HepG2 (cell line): Measurements from ENCODE around the gene CTNNBL1. TPM values are rescaled to one million over a fixed set of nuclear protein-coding genes. Genes with fewer than 3 reads are reported as not detected.

ENCODE experiments used
- ATAC-seq: fragments of 200-7000 bp; cut with Tn5 transposase; 3 replicates; pipeline ENCODE4 v1.9.1; 2020; ENCODE audit warnings: mild to moderate bottlenecking, moderate library complexity
- BruUV-seq: library from RNA; stranded (reverse); fragments of 400-500 nt; replicated peaks from 2 replicates; lab custom pipeline; 2021; lab: Mats Ljungman, UMichigan
- CTCF ChIA-PET: fragments of 300-600 bp; formaldehyde crosslinking; extraction: SDS; loops from one replicate; lab custom pipeline; 2021; ENCODE audit warnings: low total read pairs, inconsistent platforms, low intra/inter-chr PET ratio; lab: Yijun Ruan, JAX
- POLR2A ChIA-PET: fragments of 350-600 bp; sonication (Branson Sonifier 250); formaldehyde crosslinking; loops from one replicate; lab custom pipeline; 2020; ENCODE audit warnings: antibody characterized with exemption, inconsistent platforms; lab: Yijun Ruan, JAX
- DNase-seq: peaks from one replicate; pipeline ENCODE4 v3.0.0-alpha.2; 2015; ENCODE audit warnings: low spot score
- FAIRE-seq: peaks from 3 replicates; lab custom pipeline; 2011; peaks lifted over from hg19 to GRCh38; lab: Jason Lieb, UNC
- H2AFZ ChIP-seq: one replicate; pipeline ENCODE4 v1.6.1; 2011; ENCODE audit warnings: low read length, inconsistent platforms
- H3K27ac ChIP-seq: fragments of 300-600 bp; 3 replicates; pipeline ENCODE4 v1.8.0; 2011; ENCODE audit warnings: mixed run types, mild to moderate bottlenecking, mixed read lengths, low read length, inconsistent platforms; ENCODE audit not compliant: insufficient read depth; ENCODE audit errors: extremely low read length
- H3K27me3 ChIP-seq, 2 experiments: fragments of 200-600 bp in 1 of 2; 2 replicates in 1 of 2; 3 replicates in 1 of 2; pipeline versions ENCODE4 v1.6.0 to v1.8.0; 2011; ENCODE audit warnings: low read length in 2 of 2, mild to moderate bottlenecking in 2 of 2, moderate library complexity in 2 of 2, inconsistent platforms in 1 of 2; ENCODE audit not compliant: insufficient read depth in 2 of 2, control insufficient read depth in 1 of 2
- H3K36me3 ChIP-seq, 2 experiments: fragments of 200-600 bp in 1 of 2; replicated peaks in 1 of 2; 2 replicates in 1 of 2; 3 replicates in 1 of 2; pipeline versions ENCODE4 v1.5.1 to v1.8.0; 2011; ENCODE audit warnings: low read length in 2 of 2, inconsistent platforms in 1 of 2; ENCODE audit not compliant: insufficient read depth in 2 of 2, control insufficient read depth in 1 of 2
- H3K4me1 ChIP-seq: 2 replicates; pipeline ENCODE4 v1.5.1; 2012; ENCODE audit warnings: low read length, inconsistent platforms; ENCODE audit not compliant: insufficient read depth
- H3K4me2 ChIP-seq: 2 replicates; pipeline ENCODE4 v1.6.0; 2011; ENCODE audit warnings: low read depth, low read length, inconsistent platforms
- H3K4me3 ChIP-seq, 3 experiments: fragments of 200-600 bp in 1 of 3; sonication (generic), shearing (Covaris generic) in 1 of 3; replicated peaks in 1 of 3; 2 replicates each; pipeline ENCODE4 v1.5.1; 2011 to 2016; ENCODE audit warnings: low read length in 3 of 3, inconsistent platforms in 2 of 3, low read depth in 2 of 3, mild to moderate bottlenecking in 2 of 3, control low read depth in 1 of 3, mixed read lengths in 1 of 3; ENCODE audit not compliant: insufficient read depth in 1 of 3
- H3K79me2 ChIP-seq: one replicate; pipeline ENCODE4 v1.6.1; 2011; ENCODE audit warnings: low read length, inconsistent platforms; ENCODE audit not compliant: insufficient read depth
- H3K9ac ChIP-seq: 2 replicates; pipeline ENCODE4 v1.6.0; 2011; ENCODE audit warnings: mild to moderate bottlenecking, low read depth, low read length, inconsistent platforms; ENCODE audit not compliant: insufficient read depth
- H3K9me3 ChIP-seq: 2 replicates; pipeline ENCODE4 v1.5.1; 2012; ENCODE audit warnings: mild to moderate bottlenecking, low read length
- H4K20me1 ChIP-seq: 2 replicates; pipeline ENCODE4 v1.6.0; 2011; ENCODE audit warnings: inconsistent platforms, mild to moderate bottlenecking, low read length, moderate library complexity; ENCODE audit not compliant: insufficient read depth
- ELF3 ChIP-seq: IDR thresholded peaks from 2 replicates; pipeline ENCODE4 v1.6.1; 2016; ENCODE audit warnings: missing genetic modification reagents, missing compliant biosample characterization
- ETV6 ChIP-seq: sonication (generic); formaldehyde crosslinking; conservative IDR thresholded peaks from 2 replicates; pipeline ENCODE4 v1.4.0; 2020; ENCODE audit warnings: missing genetic modification reagents
- IRX3 ChIP-seq: sonication (generic); formaldehyde crosslinking; IDR thresholded peaks from 2 replicates; pipeline ENCODE4 v1.8.1; 2023; ENCODE audit warnings: mild to moderate bottlenecking, low read depth, missing genetic modification reagents, borderline replicate concordance
- MAZ ChIP-seq, 2 experiments: sonication (generic) in 1 of 2; formaldehyde crosslinking in 1 of 2; IDR thresholded peaks; 2 replicates each; pipeline versions ENCODE4 v1.5.0 to v1.6.1; 2012 to 2020; ENCODE audit warnings: low read depth in 2 of 2, mild to moderate bottlenecking in 2 of 2, borderline replicate concordance in 1 of 2, improper control_type of control experiment in 1 of 2, low read length in 1 of 2, missing genetic modification reagents in 1 of 2, moderate library complexity in 1 of 2
- RARG ChIP-seq: sonication (generic); formaldehyde crosslinking; IDR thresholded peaks from 2 replicates; pipeline ENCODE4 v1.4.0; 2020; ENCODE audit warnings: low read depth, mild to moderate bottlenecking, missing genetic modification reagents
- SMARCE1 ChIP-seq: fragments of 450-650 bp; IDR thresholded peaks from 2 replicates; pipeline ENCODE4 v1.6.1; 2017; ENCODE audit warnings: borderline replicate concordance
- ZNF232 ChIP-seq: sonication (generic); formaldehyde crosslinking; IDR thresholded peaks from 2 replicates; pipeline ENCODE4 v1.4.0; 2020; ENCODE audit warnings: missing genetic modification reagents, borderline replicate concordance
- ZNF296 ChIP-seq: sonication (generic); formaldehyde crosslinking; conservative IDR thresholded peaks from 2 replicates; pipeline ENCODE4 v1.5.0; 2020; ENCODE audit warnings: mild to moderate bottlenecking, missing genetic modification reagents
- ZNF335 ChIP-seq: sonication (generic); formaldehyde crosslinking; IDR thresholded peaks from 2 replicates; pipeline ENCODE4 v1.4.0; 2020; ENCODE audit warnings: missing genetic modification reagents
- ZNF816 ChIP-seq: sonication (generic); formaldehyde crosslinking; IDR thresholded peaks from 2 replicates; pipeline ENCODE4 v1.8.0; 2022; ENCODE audit warnings: missing genetic modification reagents, mild to moderate bottlenecking, borderline replicate concordance
- WGBS: methylation state at CpG from one replicate; pipeline ENCODE4 v1.1.6; 2017; ENCODE audit warnings: low lambda C conversion rate; 5-methylcytosine and 5-hydroxymethylcytosine counted together
- in situ Hi-C: cut with HindIII; loops from 2 replicates; pipeline ENCODE4 v1.10.0; 2017; ENCODE audit warnings: low pct_unique_long_range_greater_than_20kb; ENCODE audit not compliant: extremely low pct_ligation_motif_present
- intact Hi-C: fragments of 100-400 bp; cut with micrococcal nuclease; formaldehyde crosslinking; loops from one replicate; pipeline ENCODE4 v1.10.0; 2022; ENCODE audit not compliant: unreplicated experiment
- polyA plus RNA-seq, 8 experiments: library from polyadenylated mRNA; depleted of rRNA in 3 of 8; stranded (reverse) in 7 of 8; unstranded in 1 of 8; fragments of >200 nt; fragmentation: Illumina TruSeq in 4 of 8; extraction: Trizol in 4 of 8; gene quantifications; 2 replicates each; pipeline versions ENCODE4 v1.2.1 to v1.2.3, GENCODE V29; 2011 to 2016; ENCODE audit warnings: low read depth in 4 of 8, missing spikeins in 1 of 8, mixed read lengths in 1 of 8; ENCODE audit not compliant: insufficient read depth in 1 of 8
- total RNA-seq, 5 experiments: library from RNA; depleted of rRNA; stranded (reverse); fragments of >200 nt; fragmentation: Illumina TruSeq; extraction: Trizol; gene quantifications; 2 replicates each; pipeline ENCODE4 v1.2.3, GENCODE V29; 2016; ENCODE audit warnings: low read depth in 1 of 5
- TF ChIP-seq, protein P1 (sequence below): sonication (generic); formaldehyde crosslinking; IDR thresholded peaks from 2 replicates; pipeline ENCODE4 v1.8.1; 2023; ENCODE audit warnings: mild to moderate bottlenecking, missing genetic modification reagents
- TF ChIP-seq, protein P2 (sequence below): sonication (generic); formaldehyde crosslinking; IDR thresholded peaks from 2 replicates; pipeline ENCODE4 v1.8.0; 2022; ENCODE audit warnings: mild to moderate bottlenecking, missing genetic modification reagents, moderate library complexity
- TF ChIP-seq, protein P3 (sequence below): sonication (generic); formaldehyde crosslinking; conservative IDR thresholded peaks from 2 replicates; pipeline ENCODE4 v1.4.0; 2020; ENCODE audit warnings: missing genetic modification reagents
- TF ChIP-seq, protein P4 (sequence below): sonication (generic); formaldehyde crosslinking; IDR thresholded peaks from 2 replicates; pipeline ENCODE4 v1.8.1; 2023; ENCODE audit warnings: mild to moderate bottlenecking, inconsistent platforms, moderate library complexity, missing genetic modification reagents, borderline replicate concordance
- TF ChIP-seq, protein P5 (sequence below): sonication (generic); formaldehyde crosslinking; IDR thresholded peaks from 2 replicates; pipeline ENCODE4 v1.4.0; 2020; ENCODE audit warnings: missing genetic modification reagents

CTNNBL1 gene
- total and polyA plus RNA-seq, 2 of the 13 experiments (the other 11 are each of a cell fraction or from before 2014, with no cell fraction given) = 49.3 to 94.6 TPM

DNA sequence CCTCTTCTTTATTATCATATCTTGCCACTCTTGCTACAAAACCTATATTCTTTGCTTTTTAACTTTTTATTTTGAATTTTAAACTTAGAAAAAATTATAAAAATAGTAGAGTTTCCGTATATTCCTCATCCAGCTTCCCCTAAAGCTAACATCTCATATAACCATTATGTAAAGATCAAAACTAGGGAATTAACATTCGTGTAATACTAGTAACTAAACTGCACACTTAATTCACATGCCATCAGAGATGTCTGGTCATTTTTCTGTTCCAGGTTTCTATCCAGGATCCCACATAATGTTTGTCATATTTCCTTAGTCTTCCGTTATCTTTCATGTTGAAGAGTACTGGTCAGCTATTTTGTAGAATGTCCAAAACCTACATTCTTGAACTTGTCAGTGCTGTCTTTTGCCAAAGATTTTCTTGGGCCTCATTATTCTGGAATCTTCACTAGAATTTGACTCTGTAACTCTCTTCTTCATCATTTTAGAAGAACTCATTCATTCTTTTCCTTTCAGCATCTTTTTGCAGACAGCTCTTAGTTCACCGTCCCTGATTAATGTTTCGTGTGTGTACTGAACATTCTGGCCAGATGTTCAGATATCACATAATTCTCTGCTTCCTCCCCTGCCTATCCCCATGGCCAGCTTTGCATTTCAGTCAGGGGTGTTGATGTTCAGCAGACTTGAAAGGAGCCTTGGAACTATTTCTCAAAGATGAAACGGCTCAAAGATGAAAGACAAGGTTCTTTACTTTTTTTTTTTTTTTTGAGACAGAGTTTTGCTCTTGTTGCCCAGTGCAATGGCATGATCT is 9.4 kb downstream of the CTNNBL1 start:
- no peak for FAIRE-seq
- Histone ChIP-seq H3K27me3 (no peaks in the 10 kb centered on the region), H3K79me2 (peaks cover 79% of the 10 kb centered on the region), H3K4me3 (no peak overlapping the region), H3K9ac (no peak overlapping the region), H3K4me1 (peaks cover 27% of the 10 kb centered on the region), H3K4me2 (no peak overlapping the region), H4K20me1 (0 out of 2 replicates have a peak, but pooled peaks cover 18% of the 10 kb centered on the region), H2AFZ (no peak overlapping the region), H3K36me3 (no peaks in the 10 kb centered on the region; a peak in 1 of 5 replicates), H3K27ac (no peak overlapping the region), H3K9me3 (no peaks in the 10 kb centered on the region)
- in situ Hi-C loops (no loop called here), intact Hi-C loops (no loop called here)
- DNase-seq = no peak
- TF ChIP-seq, protein P1, sequence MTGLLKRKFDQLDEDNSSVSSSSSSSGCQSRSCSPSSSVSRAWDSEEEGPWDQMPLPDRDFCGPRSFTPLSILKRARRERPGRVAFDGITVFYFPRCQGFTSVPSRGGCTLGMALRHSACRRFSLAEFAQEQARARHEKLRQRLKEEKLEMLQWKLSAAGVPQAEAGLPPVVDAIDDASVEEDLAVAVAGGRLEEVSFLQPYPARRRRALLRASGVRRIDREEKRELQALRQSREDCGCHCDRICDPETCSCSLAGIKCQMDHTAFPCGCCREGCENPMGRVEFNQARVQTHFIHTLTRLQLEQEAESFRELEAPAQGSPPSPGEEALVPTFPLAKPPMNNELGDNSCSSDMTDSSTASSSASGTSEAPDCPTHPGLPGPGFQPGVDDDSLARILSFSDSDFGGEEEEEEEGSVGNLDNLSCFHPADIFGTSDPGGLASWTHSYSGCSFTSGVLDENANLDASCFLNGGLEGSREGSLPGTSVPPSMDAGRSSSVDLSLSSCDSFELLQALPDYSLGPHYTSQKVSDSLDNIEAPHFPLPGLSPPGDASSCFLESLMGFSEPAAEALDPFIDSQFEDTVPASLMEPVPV (CRISPR knock-in tag) = no peak
- TF ChIP-seq, protein P2, sequence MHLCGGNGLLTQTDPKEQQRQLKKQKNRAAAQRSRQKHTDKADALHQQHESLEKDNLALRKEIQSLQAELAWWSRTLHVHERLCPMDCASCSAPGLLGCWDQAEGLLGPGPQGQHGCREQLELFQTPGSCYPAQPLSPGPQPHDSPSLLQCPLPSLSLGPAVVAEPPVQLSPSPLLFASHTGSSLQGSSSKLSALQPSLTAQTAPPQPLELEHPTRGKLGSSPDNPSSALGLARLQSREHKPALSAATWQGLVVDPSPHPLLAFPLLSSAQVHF (CRISPR knock-in tag) = no peak
- TF ChIP-seq ZNF335 = no peak
- TF ChIP-seq, protein P3, sequence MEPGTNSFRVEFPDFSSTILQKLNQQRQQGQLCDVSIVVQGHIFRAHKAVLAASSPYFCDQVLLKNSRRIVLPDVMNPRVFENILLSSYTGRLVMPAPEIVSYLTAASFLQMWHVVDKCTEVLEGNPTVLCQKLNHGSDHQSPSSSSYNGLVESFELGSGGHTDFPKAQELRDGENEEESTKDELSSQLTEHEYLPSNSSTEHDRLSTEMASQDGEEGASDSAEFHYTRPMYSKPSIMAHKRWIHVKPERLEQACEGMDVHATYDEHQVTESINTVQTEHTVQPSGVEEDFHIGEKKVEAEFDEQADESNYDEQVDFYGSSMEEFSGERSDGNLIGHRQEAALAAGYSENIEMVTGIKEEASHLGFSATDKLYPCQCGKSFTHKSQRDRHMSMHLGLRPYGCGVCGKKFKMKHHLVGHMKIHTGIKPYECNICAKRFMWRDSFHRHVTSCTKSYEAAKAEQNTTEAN (CRISPR knock-in tag) = no peak
- TF ChIP-seq, protein P4, sequence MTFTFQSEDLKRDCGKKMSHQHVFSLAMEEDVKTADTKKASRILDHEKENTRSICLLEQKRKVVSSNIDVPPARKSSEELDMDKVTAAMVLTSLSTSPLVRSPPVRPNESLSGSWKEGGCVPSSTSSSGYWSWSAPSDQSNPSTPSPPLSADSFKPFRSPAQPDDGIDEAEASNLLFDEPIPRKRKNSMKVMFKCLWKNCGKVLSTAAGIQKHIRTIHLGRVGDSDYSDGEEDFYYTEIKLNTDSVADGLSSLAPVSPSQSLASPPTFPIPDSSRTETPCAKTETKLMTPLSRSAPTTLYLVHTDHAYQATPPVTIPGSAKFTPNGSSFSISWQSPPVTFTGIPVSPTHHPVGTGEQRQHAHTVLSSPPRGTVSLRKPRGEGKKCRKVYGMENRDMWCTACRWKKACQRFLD (CRISPR knock-in tag) = no peak
- TF ChIP-seq ZNF296 (CRISPR knock-in tag) = no peak
- TF ChIP-seq ZNF816 (CRISPR knock-in tag) = no peak
- TF ChIP-seq, protein P5, sequence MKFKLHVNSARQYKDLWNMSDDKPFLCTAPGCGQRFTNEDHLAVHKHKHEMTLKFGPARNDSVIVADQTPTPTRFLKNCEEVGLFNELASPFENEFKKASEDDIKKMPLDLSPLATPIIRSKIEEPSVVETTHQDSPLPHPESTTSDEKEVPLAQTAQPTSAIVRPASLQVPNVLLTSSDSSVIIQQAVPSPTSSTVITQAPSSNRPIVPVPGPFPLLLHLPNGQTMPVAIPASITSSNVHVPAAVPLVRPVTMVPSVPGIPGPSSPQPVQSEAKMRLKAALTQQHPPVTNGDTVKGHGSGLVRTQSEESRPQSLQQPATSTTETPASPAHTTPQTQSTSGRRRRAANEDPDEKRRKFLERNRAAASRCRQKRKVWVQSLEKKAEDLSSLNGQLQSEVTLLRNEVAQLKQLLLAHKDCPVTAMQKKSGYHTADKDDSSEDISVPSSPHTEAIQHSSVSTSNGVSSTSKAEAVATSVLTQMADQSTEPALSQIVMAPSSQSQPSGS (CRISPR knock-in tag) = no peak
- no peak for TF ChIP-seq IRX3 (CRISPR knock-in tag)
- no peak for TF ChIP-seq ETV6 (CRISPR knock-in tag)
- TF ChIP-seq ELF3 (CRISPR knock-in tag) = no peak
- TF ChIP-seq ZNF232 (CRISPR knock-in tag) = no peak
- TF ChIP-seq RARG = no peak
- no peak for TF ChIP-seq MAZ (IDR thresholded peaks at IDR 0.05; ENCODE audit: borderline replicate concordance, low read depth, low read length)
- TF ChIP-seq MAZ (CRISPR knock-in tag; IDR thresholded peaks at IDR 0.05; ENCODE audit: low read depth) = no peak
- TF ChIP-seq SMARCE1 = no peak
- 96% methylated on average over 6 of the region's 6 CpGs for WGBS
- BruUV-seq = no TSS peak
- POLR2A ChIA-PET = interaction anchor here (1.8 kb wide), 1 partner anchor 9 kb away, joined by 8 read pairs; the partner anchor contains the start of gene CTNNBL1
- ATAC-seq = no peak
- CTCF ChIA-PET = no interaction called here
